Ovary (tissue), 3 donors: ENCODE data around the gene NKD2.

Experiments
- EP300 ChIP-seq: sonication (generic); formaldehyde crosslinking; IDR thresholded peaks from one replicate; pipeline ENCODE4 v1.6.1; 2017; ENCODE audit warnings: antibody characterized with exemption
- POLR2A ChIP-seq: fragments of 450-650 bp; IDR thresholded peaks from one replicate; pipeline ENCODE4 v1.6.1; 2017; ENCODE audit warnings: antibody characterized with exemption, mild to moderate bottlenecking, moderate library complexity
- TF ChIP-seq, protein P1 (sequence below), 3 donors: fragments of 450-650 bp in 2 of 3; fragments of 200-600 bp in 1 of 3; IDR thresholded peaks; one replicate each; pipeline versions ENCODE4 v1.5.1 to v1.8.0; 2016 to 2022; ENCODE audit warnings: antibody characterized with exemption in 3 of 3, mild to moderate bottlenecking in 1 of 3
- donor health status: DM: no; HTN: no; CAD: no.

DNA sequence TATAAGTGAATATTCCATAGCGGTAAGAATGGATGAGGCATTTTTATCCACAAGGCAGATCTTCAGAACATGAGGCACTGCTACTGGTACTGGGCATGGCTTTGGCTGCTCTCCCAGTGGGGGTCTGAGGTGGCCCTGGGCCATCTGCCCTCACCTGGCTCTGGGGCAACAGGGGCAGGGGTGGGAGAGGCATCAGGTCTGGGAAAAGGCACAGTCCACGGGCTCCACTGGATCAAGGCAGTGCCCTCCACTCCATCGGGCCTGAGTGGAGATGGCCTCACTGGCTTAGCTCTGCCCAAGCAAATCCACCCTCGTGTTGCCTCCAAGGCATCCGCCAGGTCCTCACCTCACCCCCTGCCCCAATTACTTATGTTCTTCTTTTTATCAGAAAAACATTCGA is 10.9 kb upstream of the NKD2 start:
- TF ChIP-seq POLR2A (no peak), EP300 (no peak)
- TF ChIP-seq, protein P1, sequence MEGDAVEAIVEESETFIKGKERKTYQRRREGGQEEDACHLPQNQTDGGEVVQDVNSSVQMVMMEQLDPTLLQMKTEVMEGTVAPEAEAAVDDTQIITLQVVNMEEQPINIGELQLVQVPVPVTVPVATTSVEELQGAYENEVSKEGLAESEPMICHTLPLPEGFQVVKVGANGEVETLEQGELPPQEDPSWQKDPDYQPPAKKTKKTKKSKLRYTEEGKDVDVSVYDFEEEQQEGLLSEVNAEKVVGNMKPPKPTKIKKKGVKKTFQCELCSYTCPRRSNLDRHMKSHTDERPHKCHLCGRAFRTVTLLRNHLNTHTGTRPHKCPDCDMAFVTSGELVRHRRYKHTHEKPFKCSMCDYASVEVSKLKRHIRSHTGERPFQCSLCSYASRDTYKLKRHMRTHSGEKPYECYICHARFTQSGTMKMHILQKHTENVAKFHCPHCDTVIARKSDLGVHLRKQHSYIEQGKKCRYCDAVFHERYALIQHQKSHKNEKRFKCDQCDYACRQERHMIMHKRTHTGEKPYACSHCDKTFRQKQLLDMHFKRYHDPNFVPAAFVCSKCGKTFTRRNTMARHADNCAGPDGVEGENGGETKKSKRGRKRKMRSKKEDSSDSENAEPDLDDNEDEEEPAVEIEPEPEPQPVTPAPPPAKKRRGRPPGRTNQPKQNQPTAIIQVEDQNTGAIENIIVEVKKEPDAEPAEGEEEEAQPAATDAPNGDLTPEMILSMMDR (IDR thresholded peaks at IDR 0.05) = no peak
